ENCODE data around the gene OR2S2.
"Not testable (repeated sequence)": the region's sequence is repeated elsewhere in the genome, so short reads cannot be mapped to it uniquely, and the experiment has no call there.

The OR2S2 gene

DNA sequence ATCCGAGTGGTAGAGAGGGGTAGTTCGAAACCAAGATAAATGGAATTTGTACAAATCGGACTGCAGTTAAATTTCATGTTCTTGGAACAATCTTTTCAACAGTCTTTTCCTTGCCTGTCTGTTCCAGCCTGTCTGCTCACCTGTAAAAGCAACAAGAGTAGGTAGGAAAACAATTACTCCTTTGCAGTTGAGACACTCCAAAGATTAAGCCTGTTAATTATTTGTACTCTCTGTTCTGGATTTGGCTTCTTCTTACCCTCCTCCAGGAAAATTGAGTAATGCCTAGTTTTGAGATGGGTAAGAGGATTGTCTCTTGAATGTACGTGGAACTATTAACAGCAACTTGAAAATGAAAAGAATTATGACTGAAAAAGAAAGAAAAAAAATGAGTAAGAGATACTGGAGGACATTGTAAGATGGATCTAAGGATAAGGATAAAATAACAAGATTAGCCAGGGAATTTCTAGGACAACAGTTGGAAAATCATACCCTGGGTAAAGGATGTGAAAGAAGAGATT is 24.3 kb downstream of the OR2S2 start:
- no peak for DNase-seq (ENCODE audit: low spot score)

- DNase-seq (ENCODE audit: low spot score) = no peak
Measured at GRCh38 chr9:35932735-35933134, 25.2 kb downstream of the OR2S2 start.

- DNase-seq (ENCODE audit: low spot score) = no peak
Measured at GRCh38 chr9:35930989-35931388, 27.0 kb downstream of the OR2S2 start.

GRCh38 chr9:35930521-35930920 is 27.4 kb downstream of the OR2S2 start:
- no peak for DNase-seq (ENCODE audit: low spot score)

DNA sequence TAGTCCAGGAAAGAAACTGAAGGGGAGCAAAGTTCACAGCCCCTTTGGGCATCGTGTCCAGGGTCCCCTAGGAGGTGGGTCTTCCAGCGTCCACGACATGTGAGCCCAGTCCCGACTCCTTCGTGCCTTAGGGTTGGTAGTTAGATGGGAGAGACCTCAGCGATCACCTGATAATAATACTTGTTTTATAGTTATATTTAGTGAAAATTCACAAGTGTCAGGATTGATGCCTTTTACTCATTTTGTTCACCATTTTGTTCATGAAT is 28.6 kb downstream of the OR2S2 start:
- DNase-seq (ENCODE audit: low spot score) = no peak

DNA sequence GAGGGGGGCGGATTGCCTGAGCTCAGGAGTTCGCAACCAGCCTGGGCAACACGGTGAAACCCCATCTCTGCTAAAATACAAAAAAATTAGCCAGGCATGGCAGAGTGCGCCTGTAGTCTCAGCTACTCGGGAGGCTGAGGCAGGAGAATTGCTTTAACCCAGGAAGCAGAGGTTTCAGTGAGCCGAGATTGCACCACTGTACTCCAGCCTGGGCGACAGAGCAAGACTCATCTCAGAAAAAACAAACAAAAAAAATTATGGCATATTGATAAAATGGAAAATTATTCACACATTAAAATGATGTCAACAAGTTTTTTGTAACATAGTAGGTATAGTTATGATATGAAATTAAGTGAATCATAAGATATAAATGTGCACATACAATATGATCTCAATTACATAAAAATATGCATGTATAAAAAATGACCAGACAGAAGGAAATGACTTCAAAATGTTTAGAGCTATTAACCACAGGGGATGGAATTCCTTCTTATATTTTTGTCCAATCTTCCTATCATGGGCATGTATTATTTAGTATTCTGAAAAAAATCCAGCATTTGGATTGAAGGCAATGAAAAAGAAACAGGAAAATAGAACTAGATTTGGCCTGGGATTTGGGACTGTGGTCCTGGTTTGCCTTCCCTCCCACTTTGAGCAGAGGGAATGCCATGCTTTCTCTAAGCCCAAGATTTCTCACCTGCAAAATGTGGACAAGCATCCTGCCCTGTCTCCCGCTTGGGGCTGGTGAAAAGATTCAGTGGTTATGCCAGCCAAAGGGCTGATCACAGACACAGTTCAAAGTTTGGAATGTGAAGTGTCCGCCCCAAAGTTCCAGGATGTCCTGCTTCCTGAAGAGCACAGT is 29.1 kb downstream of the OR2S2 start:
- DNase-seq (ENCODE audit: low spot score) = no peak

GRCh38 chr9:35923927-35924763 is 33.8 kb downstream of the OR2S2 start:
- DNase-seq (ENCODE audit: low spot score) = no peak

GRCh38 chr9:35923598-35923926 is 34.4 kb downstream of the OR2S2 start:
- no peak for DNase-seq (ENCODE audit: low spot score)

DNA sequence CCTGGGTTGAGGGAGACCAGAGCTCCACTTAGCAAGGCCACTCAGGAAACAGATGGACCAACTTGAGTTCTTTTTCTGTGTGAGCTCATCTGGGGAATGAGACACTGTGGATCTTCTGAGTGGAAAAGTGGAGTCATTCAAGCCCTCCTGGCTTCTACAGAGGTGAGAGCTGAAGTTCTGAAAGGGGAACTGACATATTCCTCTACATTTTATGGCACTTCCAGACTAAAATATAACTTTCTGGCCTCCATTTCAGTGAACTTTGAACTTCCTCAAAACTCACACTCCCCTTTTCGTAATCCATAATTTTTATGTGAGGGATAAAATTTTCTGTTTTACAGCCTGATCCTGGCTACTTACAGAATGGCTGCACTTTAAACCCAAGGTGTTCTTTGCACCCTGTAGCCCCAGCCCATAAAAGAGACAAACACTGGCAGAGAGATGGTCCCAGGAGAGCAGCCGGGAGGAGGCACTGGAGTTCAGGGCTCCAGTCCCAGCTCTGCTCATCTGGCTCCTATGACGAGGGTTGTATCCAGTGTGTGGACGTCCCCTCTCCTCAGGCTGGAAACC is 37.8 kb downstream of the OR2S2 start:
- no peak for DNase-seq (ENCODE audit: low spot score)

DNA sequence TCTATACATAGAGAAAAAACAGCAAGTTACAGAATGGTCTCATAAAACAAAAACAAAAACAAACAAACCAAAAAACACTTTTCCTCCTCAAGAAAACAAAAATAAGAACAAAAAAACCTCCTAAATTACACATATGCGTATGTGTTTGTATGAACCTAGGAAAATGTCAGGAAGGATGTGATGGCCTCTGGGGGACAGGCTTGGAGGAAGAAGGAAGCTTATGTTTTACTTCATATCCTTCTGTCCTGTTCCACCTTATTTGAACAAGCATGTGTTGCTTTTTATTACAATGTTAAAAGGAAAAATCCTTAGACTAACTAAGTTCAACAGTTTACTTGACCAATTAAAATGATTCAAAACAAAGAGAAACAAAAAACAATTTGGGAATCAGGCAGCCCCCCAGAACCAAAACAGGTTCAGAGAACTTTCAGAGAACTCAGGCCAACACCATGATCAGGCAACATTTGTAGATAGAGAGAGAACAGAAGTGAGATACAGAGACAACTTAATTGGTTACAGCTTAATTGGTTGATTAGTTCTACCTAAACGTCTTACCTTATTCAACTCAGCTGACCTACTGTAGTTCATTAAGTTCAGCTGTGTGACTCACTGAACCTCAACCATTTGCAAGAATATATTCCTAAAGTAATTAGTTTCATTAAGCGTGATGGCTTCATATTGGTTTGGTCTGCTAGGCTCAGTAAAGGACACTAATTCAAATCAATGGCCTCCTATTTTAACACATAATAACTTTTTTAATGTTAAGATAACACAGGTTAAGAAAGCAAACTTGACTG is 38.5 kb downstream of the OR2S2 start:
- DNase-seq (ENCODE audit: low spot score) = no peak

DNA sequence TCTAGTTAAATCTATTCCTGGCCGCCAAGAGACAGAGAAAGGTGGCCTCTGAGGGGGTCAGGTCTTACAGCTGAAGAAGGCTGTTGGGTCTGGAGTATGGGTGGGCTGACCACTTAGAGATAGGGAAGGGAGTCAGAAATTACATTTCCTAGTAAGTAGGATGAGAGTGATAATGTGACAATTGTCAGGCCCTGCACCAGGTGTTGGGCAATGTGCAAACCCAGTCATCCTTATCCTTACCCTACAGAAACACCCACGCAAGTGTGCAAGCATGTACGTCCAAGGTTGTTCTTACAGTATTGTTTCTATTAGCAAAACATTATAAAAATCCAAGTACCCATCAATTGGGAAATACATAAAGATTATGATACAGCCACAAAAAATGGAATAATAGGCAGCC is 39.2 kb downstream of the OR2S2 start:
- DNase-seq (ENCODE audit: low spot score) = no peak

GRCh38 chr9:35917261-35917660 is 40.7 kb downstream of the OR2S2 start:
- no peak for DNase-seq (ENCODE audit: low spot score)

GRCh38 chr9:35915681-35916294 is 42.2 kb downstream of the OR2S2 start:
- no peak for DNase-seq (ENCODE audit: low spot score)

- peak; percentile 64 for DNase-seq (ENCODE audit: low spot score)
Measured at GRCh38 chr9:35914301-35914807, 43.6 kb downstream of the OR2S2 start.

- DNase-seq (ENCODE audit: low spot score) = not testable (repeated sequence)
Measured at GRCh38 chr9:35913429-35913828, 44.5 kb downstream of the OR2S2 start.

GRCh38 chr9:35912791-35913400 is 45.1 kb downstream of the OR2S2 start:
- no peak for DNase-seq (ENCODE audit: low spot score)

GRCh38 chr9:35911690-35912089 is 46.3 kb downstream of the OR2S2 start:
- DNase-seq (ENCODE audit: low spot score) = no peak

DNA sequence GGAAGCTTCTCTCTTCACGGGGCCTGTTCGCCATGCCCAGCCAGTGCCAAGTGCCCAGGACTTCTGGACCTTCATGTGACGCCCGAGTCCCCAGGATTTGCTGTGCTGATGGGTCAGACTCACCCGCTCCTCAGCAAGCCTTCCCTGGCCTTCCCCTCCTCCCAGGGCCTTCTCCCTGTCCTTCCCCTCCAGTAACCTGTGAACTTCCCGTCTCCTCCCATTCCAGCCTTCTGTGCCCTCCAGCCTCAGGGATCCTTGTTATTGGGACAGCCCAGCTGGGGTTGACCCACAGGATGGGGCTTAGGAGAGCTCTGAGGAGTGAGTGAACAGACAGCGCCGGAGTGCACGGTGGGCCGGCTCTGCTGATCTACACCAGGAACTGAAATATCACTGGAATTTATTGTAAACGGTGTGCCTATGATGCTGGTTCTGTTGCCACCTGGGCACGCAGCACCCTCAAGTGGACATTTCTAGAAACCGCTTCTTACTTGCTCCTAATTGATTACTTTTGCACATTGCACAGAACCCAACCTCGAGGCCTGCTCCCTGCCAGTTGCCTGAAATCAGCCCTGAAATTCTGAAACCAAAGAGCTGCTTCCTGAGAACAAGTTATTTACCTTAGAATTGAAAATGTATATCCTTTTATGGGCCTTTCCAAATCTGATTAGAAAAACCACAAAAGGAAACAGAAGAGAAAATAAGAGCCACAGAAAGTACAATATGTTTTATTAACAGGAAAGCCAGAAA is 47.2 kb downstream of the OR2S2 start:
- DNase-seq (ENCODE audit: low spot score) = peak; percentile 59

DNA sequence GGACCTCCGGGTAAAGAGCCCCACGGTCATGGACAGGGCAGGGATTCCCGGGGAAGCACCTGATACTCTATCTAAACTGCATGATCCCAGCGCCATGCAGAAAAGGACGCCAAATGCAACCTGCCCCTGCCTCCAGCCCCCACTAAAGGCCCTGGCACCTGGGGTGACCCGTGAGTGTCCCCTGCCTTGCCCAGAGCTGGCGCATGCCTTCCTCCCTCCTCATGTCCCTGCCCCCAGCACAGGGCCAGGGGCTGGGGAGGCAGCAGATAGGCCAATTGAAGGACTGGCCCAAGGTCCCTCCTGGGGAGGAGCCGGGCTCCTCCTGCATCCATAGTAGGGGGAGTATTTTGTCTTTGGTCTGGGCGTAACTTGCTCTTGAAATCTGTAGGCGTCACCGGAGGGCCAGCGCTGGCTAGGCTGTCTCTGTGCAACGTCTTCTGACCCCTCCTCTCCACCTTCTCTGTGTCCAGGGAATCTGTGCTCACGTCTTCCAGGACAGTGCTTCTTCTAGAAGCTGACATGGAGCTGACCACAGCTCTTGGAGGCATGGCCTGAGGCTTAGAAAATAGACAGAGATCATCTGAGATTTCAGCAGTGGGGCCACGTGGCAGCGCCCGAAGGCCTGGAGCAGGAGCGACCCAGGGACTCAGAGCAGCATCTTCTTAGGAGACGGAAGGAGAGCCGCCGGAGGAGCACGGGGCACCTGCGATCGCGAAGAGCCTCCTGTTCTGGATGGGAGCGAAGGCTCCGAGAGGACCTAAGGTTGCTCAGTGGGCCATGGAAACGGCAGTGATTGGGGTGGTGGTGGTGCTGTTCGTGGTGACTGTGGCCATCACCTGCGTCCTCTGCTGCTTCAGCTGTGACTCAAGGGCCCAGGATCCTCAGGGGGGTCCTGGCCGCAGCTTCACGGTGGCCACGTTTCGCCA is 48.0 kb downstream of the OR2S2 start:
- no peak for DNase-seq (ENCODE audit: low spot score)
